Breast epithelium (tissue), 4 donors: ENCODE data around the gene CCR3. TPM values are rescaled to one million over a fixed set of nuclear protein-coding genes. Genes with fewer than 3 reads are reported as not detected.

Experiments used
- DNase-seq, 2 donors: peaks; one replicate each; pipeline ENCODE4 v3.0.0-alpha.2; 2019; ENCODE audit warnings: low spot score in 2 of 2
- H3K27ac ChIP-seq, 2 donors: fragments of 200-600 bp; sonication (generic) in 1 of 2; one replicate each; pipeline ENCODE4 v1.5.1; 2016 to 2019; ENCODE audit warnings: mild to moderate bottlenecking in 1 of 2
- H3K27me3 ChIP-seq, 2 donors: fragments of 200-600 bp; sonication (generic) in 1 of 2; one replicate each; pipeline versions ENCODE4 v1.5.1 to v1.6.0; 2017 to 2019; ENCODE audit warnings: control low read depth in 1 of 2, mild to moderate bottlenecking in 1 of 2
- H3K36me3 ChIP-seq: fragments of 200-600 bp; one replicate; pipeline ENCODE4 v1.5.1; 2019
- H3K4me1 ChIP-seq, 2 donors: fragments of 200-600 bp; sonication (generic); one replicate each; pipeline ENCODE4 v1.5.1; 2016 to 2019; ENCODE audit warnings: control low read depth in 1 of 2
- H3K4me3 ChIP-seq, 3 donors: fragments of 200-600 bp; sonication (generic); 1 replicate in 2 of 3; 2 replicates in 1 of 3; pipeline ENCODE4 v1.5.1; 2016 to 2019; ENCODE audit warnings: mild to moderate bottlenecking in 3 of 3, moderate library complexity in 2 of 3
- H3K9me3 ChIP-seq, 2 donors: fragments of 200-600 bp; sonication (generic) in 1 of 2; one replicate each; pipeline ENCODE4 v1.5.1; 2016 to 2019; ENCODE audit warnings: control low read depth in 1 of 2
- POLR2A ChIP-seq: fragments of 450-650 bp; IDR thresholded peaks from one replicate; pipeline ENCODE4 v1.6.1; 2016; ENCODE audit warnings: antibody characterized with exemption, mild to moderate bottlenecking, moderate library complexity
- POLR2AphosphoS5 ChIP-seq, 3 donors: sonication (generic); formaldehyde crosslinking; IDR thresholded peaks; one replicate each; pipeline ENCODE4 v1.6.1; 2017; ENCODE audit warnings: antibody characterized with exemption in 3 of 3
- intact Hi-C: fragments of 100-400 bp; cut with DNase I; formaldehyde crosslinking; loops from one replicate; pipeline ENCODE4 v1.15.1; 2023; ENCODE audit warnings: low total_unique reads
- total RNA-seq, 3 donors: library from RNA; depleted of rRNA; stranded (reverse); fragments of >200 nt; gene quantifications; one replicate each; pipeline ENCODE4 v1.1.0, GENCODE V29; 2016
- TF ChIP-seq, protein P1 (sequence below), 3 donors: fragments of 450-650 bp; IDR thresholded peaks; one replicate each; pipeline ENCODE4 v1.5.1; 2016 to 2017; ENCODE audit warnings: antibody characterized with exemption in 3 of 3, mild to moderate bottlenecking in 3 of 3, moderate library complexity in 3 of 3

Gene CCR3
- total RNA-seq, 3 donors from 2014 or later: not detected

DNA sequence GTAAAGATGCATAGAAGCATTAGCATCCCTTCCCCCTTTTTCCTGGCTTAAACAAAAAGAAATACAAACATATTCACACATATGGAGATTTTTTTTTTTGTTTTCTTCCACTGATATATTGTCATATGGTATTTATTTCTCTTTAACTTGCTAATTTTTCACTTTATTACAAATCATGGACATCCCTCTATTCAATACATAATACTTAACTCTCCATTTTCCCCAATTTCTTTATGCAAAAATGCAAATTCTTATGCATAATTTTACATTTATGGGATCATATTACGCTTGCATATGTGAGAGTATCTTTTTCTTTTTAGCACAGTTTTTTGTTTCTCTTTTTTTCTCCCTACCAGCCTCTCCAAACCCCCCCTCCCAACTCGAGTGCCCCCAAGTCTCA lies 48.8 kb downstream of the CCR3 start:
- intact Hi-C loops: no loop called here
- Histone ChIP-seq H3K4me3 (no peak overlapping the region), H3K36me3 (no peaks in the 10 kb centered on the region), H3K9me3 (no peaks in the 10 kb centered on the region), H3K27ac (no peak overlapping the region), H3K4me1 (no peaks in the 10 kb centered on the region), H3K27me3 (no peaks in the 10 kb centered on the region)
- TF ChIP-seq, protein P1, sequence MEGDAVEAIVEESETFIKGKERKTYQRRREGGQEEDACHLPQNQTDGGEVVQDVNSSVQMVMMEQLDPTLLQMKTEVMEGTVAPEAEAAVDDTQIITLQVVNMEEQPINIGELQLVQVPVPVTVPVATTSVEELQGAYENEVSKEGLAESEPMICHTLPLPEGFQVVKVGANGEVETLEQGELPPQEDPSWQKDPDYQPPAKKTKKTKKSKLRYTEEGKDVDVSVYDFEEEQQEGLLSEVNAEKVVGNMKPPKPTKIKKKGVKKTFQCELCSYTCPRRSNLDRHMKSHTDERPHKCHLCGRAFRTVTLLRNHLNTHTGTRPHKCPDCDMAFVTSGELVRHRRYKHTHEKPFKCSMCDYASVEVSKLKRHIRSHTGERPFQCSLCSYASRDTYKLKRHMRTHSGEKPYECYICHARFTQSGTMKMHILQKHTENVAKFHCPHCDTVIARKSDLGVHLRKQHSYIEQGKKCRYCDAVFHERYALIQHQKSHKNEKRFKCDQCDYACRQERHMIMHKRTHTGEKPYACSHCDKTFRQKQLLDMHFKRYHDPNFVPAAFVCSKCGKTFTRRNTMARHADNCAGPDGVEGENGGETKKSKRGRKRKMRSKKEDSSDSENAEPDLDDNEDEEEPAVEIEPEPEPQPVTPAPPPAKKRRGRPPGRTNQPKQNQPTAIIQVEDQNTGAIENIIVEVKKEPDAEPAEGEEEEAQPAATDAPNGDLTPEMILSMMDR (IDR thresholded peaks at IDR 0.05): no peak
- no peak for TF ChIP-seq POLR2A
- no peak for TF ChIP-seq POLR2AphosphoS5 (IDR thresholded peaks at IDR 0.05)
- DNase-seq: no peak

DNA sequence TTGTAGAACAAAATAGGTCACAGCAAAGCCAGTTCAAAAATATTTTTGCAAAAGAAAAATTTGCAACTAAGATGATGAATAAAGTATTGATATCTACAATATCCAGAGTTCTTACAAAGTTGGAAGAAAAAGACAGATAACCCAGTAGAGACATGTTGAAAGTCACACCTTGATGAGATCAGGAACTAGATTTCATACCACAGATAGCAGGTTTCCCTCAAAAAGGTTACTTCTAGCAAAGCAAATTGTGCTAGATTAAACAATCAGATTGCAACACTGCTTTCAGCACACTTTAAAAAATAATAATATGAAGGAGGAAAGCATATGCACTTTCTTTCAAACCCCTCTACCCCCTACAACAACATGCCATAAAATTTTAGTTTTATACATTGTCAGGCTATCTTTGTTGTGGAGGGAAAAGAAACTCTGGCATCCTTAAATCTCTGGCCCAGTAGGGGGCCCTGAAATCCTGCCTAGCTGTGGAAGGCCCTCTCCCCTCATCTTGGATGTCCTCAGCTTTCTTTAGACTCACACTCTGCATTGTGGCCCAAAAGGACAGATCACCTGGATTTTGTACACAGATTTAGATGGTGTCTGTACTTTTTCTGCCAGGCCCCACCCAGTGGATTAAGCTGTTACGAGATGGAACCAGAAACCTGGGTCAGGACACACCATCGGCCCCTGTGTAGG lies 50.9 kb downstream of the CCR3 start:
- Histone ChIP-seq H3K4me1 (no peaks in the 10 kb centered on the region), H3K36me3 (no peaks in the 10 kb centered on the region), H3K27me3 (no peaks in the 10 kb centered on the region), H3K9me3 (no peaks in the 10 kb centered on the region), H3K4me3 (no peak overlapping the region), H3K27ac (peak overlapping the region in 1 of 2 donors; percentile 3)
- intact Hi-C loops: no loop called here
- TF ChIP-seq POLR2A: no peak
- no peak for TF ChIP-seq POLR2AphosphoS5 (IDR thresholded peaks at IDR 0.05)
- TF ChIP-seq, protein P1 (IDR thresholded peaks at IDR 0.05): no peak
- DNase-seq: no peak

DNA sequence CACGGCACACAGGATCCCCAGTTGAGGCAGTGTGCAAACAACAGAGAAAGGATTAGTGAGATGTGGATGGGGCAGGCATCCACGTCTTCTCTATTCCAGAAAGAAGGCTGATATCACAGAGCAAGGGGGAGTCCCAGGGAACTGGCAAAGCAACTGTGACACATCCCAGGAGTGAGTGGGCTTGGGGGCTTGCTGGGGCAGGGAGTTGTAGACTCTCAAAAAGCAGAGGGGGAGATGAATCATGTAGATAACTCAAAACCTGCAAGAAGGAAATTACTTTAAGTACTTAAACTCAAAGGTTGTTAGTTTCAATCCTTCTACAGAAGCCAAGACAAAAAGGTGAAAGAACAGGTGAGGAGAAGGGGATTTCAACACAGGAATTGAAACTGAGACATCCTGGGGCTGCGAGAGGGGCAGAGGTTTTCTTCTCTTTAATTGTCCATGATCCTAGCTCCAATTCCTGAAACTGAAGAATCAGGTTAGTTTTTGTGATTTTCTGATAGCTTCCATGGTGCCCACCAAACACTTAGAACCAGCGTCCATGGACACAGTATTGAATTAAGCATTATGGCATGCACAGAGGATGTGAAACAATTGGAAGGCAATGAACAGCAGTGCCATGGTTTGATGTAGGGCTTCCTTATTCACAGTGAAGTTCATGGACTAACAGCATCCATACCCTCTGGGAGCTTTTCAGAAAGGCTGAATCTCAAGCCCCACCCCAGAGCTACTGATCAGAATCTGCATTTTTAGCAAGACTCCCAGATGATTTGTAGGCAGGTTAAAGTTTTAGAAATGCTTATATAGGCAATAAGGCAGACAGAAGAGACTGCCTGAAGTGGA lies 52.0 kb downstream of the CCR3 start:
- Histone ChIP-seq H3K9me3 (no peaks in the 10 kb centered on the region), H3K27me3 (no peaks in the 10 kb centered on the region), H3K27ac (peak overlapping the region in 1 of 2 donors; percentile 3), H3K4me3 (no peak overlapping the region), H3K4me1 (no peaks in the 10 kb centered on the region), H3K36me3 (no peaks in the 10 kb centered on the region)
- intact Hi-C loops: no loop called here
- DNase-seq: no peak
- TF ChIP-seq, protein P1 (IDR thresholded peaks at IDR 0.05): no peak
- TF ChIP-seq POLR2AphosphoS5 (IDR thresholded peaks at IDR 0.05): no peak
- TF ChIP-seq POLR2A: no peak

DNA sequence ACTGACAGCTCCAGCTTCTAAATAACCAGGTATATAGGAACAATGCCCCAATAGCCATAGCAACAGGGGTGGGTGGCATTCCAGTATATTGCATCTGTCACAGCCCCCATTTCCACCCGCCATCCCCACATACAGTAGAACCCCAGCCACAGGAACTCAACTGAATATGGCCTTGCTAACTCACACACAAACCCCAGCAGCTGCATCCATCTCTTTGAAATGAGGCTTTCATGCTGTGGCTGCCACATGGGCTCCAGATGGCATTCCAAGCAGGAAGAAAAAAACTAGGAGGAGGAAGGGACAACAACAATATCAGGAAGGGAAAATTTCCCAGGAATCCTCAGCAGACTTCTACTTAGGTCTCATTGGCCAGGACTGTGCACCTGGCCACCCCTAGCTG lies 54.6 kb downstream of the CCR3 start:
- no peak for DNase-seq
- TF ChIP-seq POLR2AphosphoS5 (IDR thresholded peaks at IDR 0.05): no peak
- no peak for TF ChIP-seq POLR2A
- TF ChIP-seq, protein P1 (IDR thresholded peaks at IDR 0.05): no peak
- intact Hi-C loops: no loop called here
- no peak overlapping the region for H3K4me3 ChIP-seq
- no peaks in the 10 kb centered on the region for H3K27me3 ChIP-seq
- no peaks in the 10 kb centered on the region for H3K36me3 ChIP-seq
- H3K4me1 ChIP-seq: no peaks in the 10 kb centered on the region
- H3K9me3 ChIP-seq: no peaks in the 10 kb centered on the region
- no peak overlapping the region for H3K27ac ChIP-seq
